Neuron (in vitro differentiated cells): ENCODE data around the gene CENPF.
A peak's percentile ranks its signal among the peaks of the same experiment; 100 is the strongest.

Source experiments
- H2AFZ ChIP-seq: one replicate; pipeline ENCODE4 v1.6.1; 2013; ENCODE audit warnings: low read depth, mild to moderate bottlenecking, inconsistent platforms, low read length, moderate library complexity
- H3K27me3 ChIP-seq: one replicate; pipeline ENCODE4 v1.6.1; 2013; ENCODE audit warnings: low read length; ENCODE audit not compliant: insufficient read depth
- H3K36me3 ChIP-seq: one replicate; pipeline ENCODE4 v1.6.1; 2013; ENCODE audit warnings: low read length; ENCODE audit not compliant: insufficient read depth
- H3K4me1 ChIP-seq: one replicate; pipeline ENCODE4 v1.6.1; 2013; ENCODE audit warnings: low read length; ENCODE audit not compliant: insufficient read depth
- H3K4me3 ChIP-seq: 2 replicates; pipeline ENCODE4 v1.5.1; 2013; ENCODE audit warnings: mild to moderate bottlenecking, low read length, moderate library complexity
- H3K9me3 ChIP-seq: one replicate; pipeline ENCODE4 v1.6.1; 2013; ENCODE audit warnings: low read length

Gene CENPF

GRCh38 chr1:214602764-214603657 is at the start of gene CENPF:
Gene CENPF (plus strand): TSS chr1:214603195. CDS start chr1:214613755, 10,560 bp downstream.
- Histone ChIP-seq H3K4me3 (peak within 1 kb of the TSS; percentile 72), H3K4me1 (peaks cover 10% of the 10 kb centered on the region), H2AFZ (peak within 1 kb of the TSS; percentile 76), H3K27me3 (no peaks in the 10 kb centered on the region), H3K9me3 (no peaks in the 10 kb centered on the region), H3K36me3 (peaks cover 3% of the 10 kb centered on the region)

GRCh38 chr1:214557952-214558735 is 44.9 kb upstream of the CENPF start:
- Histone ChIP-seq H3K4me3 (no peak overlapping the region), H3K4me1 (no peaks in the 10 kb centered on the region), H2AFZ (no peak overlapping the region), H3K27me3 (no peaks in the 10 kb centered on the region), H3K9me3 (no peaks in the 10 kb centered on the region), H3K36me3 (no peaks in the 10 kb centered on the region)

- H3K27me3 ChIP-seq, result no peaks in the 10 kb centered on the region
These were observed 39.1 kb upstream of the CENPF start for GRCh38 chr1:214563881-214564280.

GRCh38 chr1:214565310-214565709 is 37.7 kb upstream of the CENPF start:
- Histone ChIP-seq H3K36me3 (no peaks in the 10 kb centered on the region), H3K27me3 (no peaks in the 10 kb centered on the region), H3K4me1 (no peaks in the 10 kb centered on the region), H2AFZ (no peak overlapping the region), H3K9me3 (no peaks in the 10 kb centered on the region), H3K4me3 (no peak overlapping the region)

More at GRCh38 chr1:214563881-214564280, 39.1 kb upstream of the CENPF start:
- no peak overlapping the region for H2AFZ ChIP-seq
- no peaks in the 10 kb centered on the region for H3K36me3 ChIP-seq
- no peaks in the 10 kb centered on the region for H3K4me1 ChIP-seq
- H3K4me3 ChIP-seq, result no peak overlapping the region
- H3K9me3 ChIP-seq, result no peaks in the 10 kb centered on the region

GRCh38 chr1:214566158-214567104 is 36.6 kb upstream of the CENPF start:
- H3K9me3 ChIP-seq, result no peaks in the 10 kb centered on the region
- no peaks in the 10 kb centered on the region for H3K4me1 ChIP-seq
- no peaks in the 10 kb centered on the region for H3K36me3 ChIP-seq
- H2AFZ ChIP-seq, result no peak overlapping the region
- H3K27me3 ChIP-seq, result no peaks in the 10 kb centered on the region
- no peak overlapping the region for H3K4me3 ChIP-seq

- Histone ChIP-seq H3K9me3 (no peaks in the 10 kb centered on the region), H3K27me3 (no peaks in the 10 kb centered on the region), H3K36me3 (no peaks in the 10 kb centered on the region), H3K4me3 (no peak overlapping the region), H2AFZ (no peak overlapping the region), H3K4me1 (no peaks in the 10 kb centered on the region)
These were observed 35.5 kb upstream of the CENPF start for GRCh38 chr1:214567481-214567980.

GRCh38 chr1:214568328-214568727 is 34.7 kb upstream of the CENPF start:
- Histone ChIP-seq H3K36me3 (no peaks in the 10 kb centered on the region), H3K4me3 (no peak overlapping the region), H3K4me1 (no peaks in the 10 kb centered on the region), H3K27me3 (no peaks in the 10 kb centered on the region), H3K9me3 (no peaks in the 10 kb centered on the region), H2AFZ (no peak overlapping the region)

- Histone ChIP-seq H3K4me1 (no peaks in the 10 kb centered on the region), H3K27me3 (no peaks in the 10 kb centered on the region), H3K9me3 (no peaks in the 10 kb centered on the region)
These were observed 33.5 kb upstream of the CENPF start for GRCh38 chr1:214569357-214570004.

GRCh38 chr1:214570442-214570841 is 32.6 kb upstream of the CENPF start:
- no peaks in the 10 kb centered on the region for H3K9me3 ChIP-seq

More at GRCh38 chr1:214569357-214570004, 33.5 kb upstream of the CENPF start:
- no peaks in the 10 kb centered on the region for H3K36me3 ChIP-seq
- no peak overlapping the region for H2AFZ ChIP-seq
- H3K4me3 ChIP-seq, result no peak overlapping the region

GRCh38 chr1:214571281-214571680 is 31.7 kb upstream of the CENPF start:
- Histone ChIP-seq H3K9me3 (no peaks in the 10 kb centered on the region), H3K4me1 (no peaks in the 10 kb centered on the region), H3K4me3 (no peak overlapping the region), H3K27me3 (no peaks in the 10 kb centered on the region), H2AFZ (no peak overlapping the region), H3K36me3 (no peaks in the 10 kb centered on the region)

More at GRCh38 chr1:214570442-214570841, 32.6 kb upstream of the CENPF start:
- no peaks in the 10 kb centered on the region for H3K27me3 ChIP-seq
- no peaks in the 10 kb centered on the region for H3K4me1 ChIP-seq
- no peaks in the 10 kb centered on the region for H3K36me3 ChIP-seq
- no peak overlapping the region for H2AFZ ChIP-seq
- H3K4me3 ChIP-seq, result no peak overlapping the region

- no peak overlapping the region for H2AFZ ChIP-seq
- H3K9me3 ChIP-seq, result peaks cover 4% of the 10 kb centered on the region
- H3K4me1 ChIP-seq, result no peaks in the 10 kb centered on the region
- no peaks in the 10 kb centered on the region for H3K27me3 ChIP-seq
- H3K4me3 ChIP-seq, result no peak overlapping the region
- no peaks in the 10 kb centered on the region for H3K36me3 ChIP-seq
These were observed 29.3 kb upstream of the CENPF start for GRCh38 chr1:214573386-214574318.
